H1 (cell line): ENCODE data around the gene HNRNPA3. TPM values are rescaled to one million over a fixed set of nuclear protein-coding genes. Genes with fewer than 3 reads are reported as not detected.
"Not testable (repeated sequence)": the region's sequence is repeated elsewhere in the genome, so short reads cannot be mapped to it uniquely, and the experiment has no call there.

ENCODE experiments used
- CTCF ChIA-PET: fragments of 300-600 bp; sonication (Branson Sonifier 250); formaldehyde crosslinking; loops from one replicate; lab custom pipeline; 2021; ENCODE audit not compliant: partially characterized antibody; lab: Charles Lee
- POLR2A ChIA-PET: fragments of 300-600 bp; sonication (Branson Sonifier 250); formaldehyde crosslinking; loops from one replicate; lab custom pipeline; 2021; ENCODE audit warnings: inconsistent platforms; ENCODE audit not compliant: partially characterized antibody; lab: Charles Lee
- DNase-seq, 2 experiments: peaks; one replicate each; pipeline versions ENCODE4 v3.0.0 to v3.0.0-alpha.2; 2010 to 2022; ENCODE audit warnings: low spot score in 2 of 2, low read depth in 1 of 2, mixed read lengths in 1 of 2
- FAIRE-seq: peaks from 2 replicates; lab custom pipeline; 2011; peaks lifted over from hg19 to GRCh38; lab: Jason Lieb, UNC
- H2AFZ ChIP-seq: 2 replicates; pipeline ENCODE4 v1.8.1; 2012; ENCODE audit warnings: low read length, inconsistent platforms
- H2AK5ac ChIP-seq: 2 replicates; pipeline ENCODE4 v1.6.1; 2013; ENCODE audit warnings: low read depth, low read length
- H2BK120ac ChIP-seq: replicated peaks from 2 replicates; pipeline ENCODE3; 2013; ENCODE audit warnings: low read depth, low read length, inconsistent platforms
- H2BK12ac ChIP-seq: 2 replicates; pipeline ENCODE4 v1.6.1; 2013; ENCODE audit warnings: low read depth, low read length
- H2BK15ac ChIP-seq: 2 replicates; pipeline ENCODE4 v1.6.1; 2013; ENCODE audit warnings: low read length
- H2BK20ac ChIP-seq: 2 replicates; pipeline ENCODE4 v1.6.1; 2013; ENCODE audit warnings: low read length
- H2BK5ac ChIP-seq: 2 replicates; pipeline ENCODE4 v1.6.1; 2013; ENCODE audit warnings: low read depth, low read length
- H3K14ac ChIP-seq: 2 replicates; pipeline ENCODE4 v1.6.1; 2013; ENCODE audit warnings: inconsistent platforms; ENCODE audit not compliant: insufficient read length
- H3K18ac ChIP-seq: 2 replicates; pipeline ENCODE4 v1.6.1; 2013; ENCODE audit warnings: low read length; ENCODE audit errors: extremely low read depth
- H3K23ac ChIP-seq: 2 replicates; pipeline ENCODE4 v1.6.1; 2013; ENCODE audit warnings: inconsistent platforms; ENCODE audit not compliant: insufficient read length
- H3K23me2 ChIP-seq: 2 replicates; pipeline ENCODE4 v1.6.1; 2013; ENCODE audit warnings: low read depth, low read length
- H3K27ac ChIP-seq: 2 replicates; pipeline ENCODE4 v1.6.1; 2011; ENCODE audit warnings: low read depth, low read length, inconsistent platforms
- H3K27me3 ChIP-seq, 4 experiments: replicated peaks in 1 of 4; 1 replicate in 1 of 4; 2 replicates in 3 of 4; pipeline versions ENCODE4 v1.6.1 to v1.8.1; 2011 to 2013; ENCODE audit warnings: low read length in 3 of 4, mild to moderate bottlenecking in 3 of 4, inconsistent platforms in 2 of 4, mixed read lengths in 2 of 4, moderate library complexity in 1 of 4; ENCODE audit not compliant: control insufficient read depth in 3 of 4, insufficient read depth in 3 of 4; ENCODE audit errors: extremely low read depth in 1 of 4
- H3K36me3 ChIP-seq, 4 experiments: 2 replicates each; pipeline versions ENCODE4 v1.6.1 to v1.8.1; 2011 to 2013; ENCODE audit warnings: mild to moderate bottlenecking in 4 of 4, low read length in 3 of 4, moderate library complexity in 2 of 4, control low read depth in 1 of 4, inconsistent platforms in 1 of 4; ENCODE audit not compliant: insufficient read depth in 4 of 4, control insufficient read depth in 2 of 4
- H3K4ac ChIP-seq: replicated peaks from 2 replicates; pipeline ENCODE3; 2013; ENCODE audit warnings: low read length, low read depth, mixed read lengths, inconsistent platforms; ENCODE audit not compliant: insufficient read length
- H3K4me1 ChIP-seq, 4 experiments: replicated peaks in 1 of 4; 1 replicate in 1 of 4; 2 replicates in 3 of 4; pipeline versions ENCODE4 v1.6.1 to v1.8.1; 2011 to 2013; ENCODE audit warnings: low read length in 3 of 4, inconsistent platforms in 2 of 4, mixed read lengths in 1 of 4; ENCODE audit not compliant: insufficient read depth in 4 of 4, control insufficient read depth in 3 of 4
- H3K4me2 ChIP-seq, 2 experiments: 2 replicates each; pipeline versions ENCODE4 v1.6.1 to v1.8.1; 2011 to 2013; ENCODE audit warnings: low read depth in 2 of 2, low read length in 2 of 2, control low read depth in 1 of 2, inconsistent platforms in 1 of 2, mild to moderate bottlenecking in 1 of 2; ENCODE audit not compliant: insufficient read depth in 1 of 2
- H3K4me3 ChIP-seq, 4 experiments: fragments of 200-600, 300-600 bp in 1 of 4; sonication (generic), shearing (Covaris generic), sonication (Bioruptor Twin) in 1 of 4; 2 replicates each; pipeline versions ENCODE4 v1.5.1 to v1.8.1; 2011 to 2016; ENCODE audit warnings: low read length in 4 of 4, low read depth in 3 of 4, control low read depth in 2 of 4, inconsistent platforms in 2 of 4, mild to moderate bottlenecking in 2 of 4, mixed read lengths in 1 of 4, moderate library complexity in 1 of 4; ENCODE audit not compliant: insufficient read depth in 2 of 4; ENCODE audit errors: extremely low read depth in 1 of 4
- H3K56ac ChIP-seq: replicated peaks from 2 replicates; pipeline ENCODE3; 2013; ENCODE audit warnings: low read depth, mild to moderate bottlenecking, mixed read lengths, low read length, inconsistent platforms; ENCODE audit not compliant: insufficient read length
- H3K79me1 ChIP-seq: 2 replicates; pipeline ENCODE4 v1.6.1; 2013; ENCODE audit warnings: low read depth, low read length, control low read depth
- H3K79me2 ChIP-seq, 2 experiments: 2 replicates each; pipeline versions ENCODE4 v1.6.1 to v1.8.1; 2012 to 2013; ENCODE audit warnings: low read length in 2 of 2, mild to moderate bottlenecking in 2 of 2, inconsistent platforms in 1 of 2; ENCODE audit not compliant: insufficient read depth in 2 of 2, control insufficient read depth in 1 of 2
- H3K9ac ChIP-seq, 4 experiments: replicated peaks in 1 of 4; 1 replicate in 1 of 4; 2 replicates in 3 of 4; pipeline versions ENCODE4 v1.6.1 to v1.8.1; 2011 to 2013; ENCODE audit warnings: low read depth in 3 of 4, low read length in 3 of 4, control low read depth in 2 of 4, mild to moderate bottlenecking in 2 of 4, moderate library complexity in 2 of 4, inconsistent platforms in 1 of 4; ENCODE audit errors: extremely low read depth in 1 of 4
- H3K9me3 ChIP-seq, 2 experiments: 2 replicates each; pipeline versions ENCODE4 v1.6.1 to v1.8.1; 2012 to 2013; ENCODE audit warnings: mild to moderate bottlenecking in 2 of 2, moderate library complexity in 2 of 2, control low read depth in 1 of 2, inconsistent platforms in 1 of 2, low read depth in 1 of 2, low read length in 1 of 2, mixed read lengths in 1 of 2; ENCODE audit not compliant: insufficient read depth in 2 of 2
- H4K20me1 ChIP-seq, 2 experiments: replicated peaks in 1 of 2; 2 replicates each; pipeline versions ENCODE3 to v1.8.1; 2011 to 2013; ENCODE audit warnings: inconsistent platforms in 2 of 2, low read length in 2 of 2, mild to moderate bottlenecking in 1 of 2; ENCODE audit not compliant: insufficient read depth in 2 of 2, control insufficient read depth in 1 of 2
- H4K5ac ChIP-seq: 2 replicates; pipeline ENCODE4 v1.6.1; 2013; ENCODE audit warnings: low read length, low read depth, mixed read lengths, inconsistent platforms; ENCODE audit not compliant: insufficient read length
- H4K8ac ChIP-seq: 2 replicates; pipeline ENCODE4 v1.8.0; 2013; ENCODE audit warnings: mild to moderate bottlenecking, moderate library complexity, low read length, inconsistent platforms; ENCODE audit not compliant: insufficient read depth; ENCODE audit errors: extremely low read depth
- H4K91ac ChIP-seq: replicated peaks from 2 replicates; pipeline ENCODE3; 2013; ENCODE audit warnings: low read length, mixed read lengths, inconsistent platforms; ENCODE audit not compliant: insufficient read length
- WGBS, 2 experiments: shearing (Covaris generic) in 1 of 2; methylation state at CpG; one replicate each; pipeline versions ENCODE4 v1.1.6 to v1.1.7; 2013 to 2015; ENCODE audit warnings: low lambda C conversion rate in 2 of 2, mixed read lengths in 2 of 2, inconsistent platforms in 1 of 2, low coverage in 1 of 2, missing lambda C conversion rate in 1 of 2; ENCODE audit not compliant: insufficient replicate concordance in 2 of 2, insufficient coverage in 1 of 2, insufficient read length in 1 of 2; ENCODE audit errors: extremely low coverage in 1 of 2, missing lambda C conversion rate in 1 of 2; 5-methylcytosine and 5-hydroxymethylcytosine counted together
- polyA plus RNA-seq, 7 experiments: library from polyadenylated mRNA; depleted of rRNA in 3 of 7; stranded (reverse) in 5 of 7; unstranded in 2 of 7; fragments of >200 nt in 5 of 7; fragments of 200-250 nt in 2 of 7; gene quantifications; 1 replicate in 5 of 7; 2 replicates in 1 of 7; 4 replicates in 1 of 7; pipeline versions ENCODE4 v1.2.1 to v1.2.3, GENCODE V29; 2011 to 2013; ENCODE audit warnings: missing spikeins in 2 of 7, mixed read lengths in 2 of 7
- total RNA-seq: library from RNA; stranded (reverse); fragmentation: NEBNext Ultra II Directional; extraction: Animal tissue kit (Norgen Biotek cat#: 25700); gene quantifications from 2 replicates; pipeline ENCODE4 v1.2.1, GENCODE V29; 2021

HNRNPA3 gene
- total and polyA plus RNA-seq, 2 of the 8 experiments (the other 6 are each of a cell fraction or from before 2014, with no cell fraction given): 66.1 to 408 TPM

DNA sequence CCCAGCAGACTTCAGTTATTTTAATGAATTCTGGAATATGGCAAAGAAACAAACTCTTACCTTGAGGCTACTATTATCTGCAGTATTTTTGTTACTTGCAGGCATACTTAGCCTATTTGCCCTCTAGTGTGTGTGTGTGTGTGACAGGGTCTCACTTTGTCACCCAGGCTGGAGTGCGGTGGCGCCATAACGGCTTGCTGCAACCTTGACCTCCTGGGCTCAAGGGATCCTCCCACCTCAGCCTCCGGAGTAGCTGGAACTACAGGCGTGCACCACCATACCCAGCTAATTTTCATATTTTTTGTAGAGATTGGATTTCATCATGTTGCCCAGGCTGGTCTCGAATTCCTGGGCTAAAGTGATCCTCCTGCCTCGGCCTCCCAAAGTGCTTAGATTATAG is 12.2 kb upstream of the HNRNPA3 start:
- H3K27me3 ChIP-seq, H2BK15ac ChIP-seq, H3K9ac ChIP-seq, H2BK20ac ChIP-seq, H3K4me3 ChIP-seq, H4K91ac ChIP-seq, H2BK12ac ChIP-seq, H2AK5ac ChIP-seq, H2BK5ac ChIP-seq, H4K8ac ChIP-seq, H3K4me2 ChIP-seq, DNase-seq, H2AFZ ChIP-seq, H3K18ac ChIP-seq, H3K36me3 ChIP-seq, H3K56ac ChIP-seq, H3K79me2 ChIP-seq, H3K4ac ChIP-seq, H3K23ac ChIP-seq, H3K27ac ChIP-seq, H4K20me1 ChIP-seq, FAIRE-seq, H3K14ac ChIP-seq, H4K5ac ChIP-seq, H2BK120ac ChIP-seq, H3K79me1 ChIP-seq, H3K23me2 ChIP-seq, H3K9me3 ChIP-seq: not testable (repeated sequence)
- ChIA-PET POLR2A (interaction anchor here (1.3 to 10.4 kb wide), 6 partner anchors 9 to 63 kb away, joined by 4 to 102 read pairs (median 10); partner anchors contain the start of genes HNRNPA3 and NFE2L2), CTCF (interaction anchor here (0.6 to 10.2 kb wide), 8 partner anchors 10 to 215 kb away, joined by 3 to 107 read pairs (median 4); no protein-coding TSS in a partner anchor)
- 93% methylated on average over 7 of the region's 7 CpGs; no CpG with 5 or more reads in 1 of the 2 experiments for WGBS, 2 experiments
- peaks cover 2 to 11% (median 4%) of the 10 kb centered on the region in 4 experiments; a peak in 5 of 7 replicates for H3K4me1 ChIP-seq
